Immature natural killer cell (primary cell): ENCODE results near the gene CHST3. TPM values are rescaled to one million over a fixed set of nuclear protein-coding genes. Genes with fewer than 3 reads are reported as not detected.
"Not testable (repeated sequence)": the region's sequence is repeated elsewhere in the genome, so short reads cannot be mapped to it uniquely, and the experiment has no call there.

Experiments
- DNase-seq, 3 donors: peaks; one replicate each; pipeline ENCODE4 v3.0.0; 2022; ENCODE audit warnings: mixed read lengths in 1 of 3
- H3K27ac Mint-ChIP-seq, 6 donors: one replicate each; pipeline ENCODE4 v1.8.0; 2020; ENCODE audit warnings: mixed read lengths in 6 of 6, mild to moderate bottlenecking in 5 of 6, inconsistent platforms in 4 of 6, moderate library complexity in 3 of 6
- H3K27me3 Mint-ChIP-seq, 3 donors: one replicate each; pipeline ENCODE4 v1.8.0; 2020 to 2021; ENCODE audit warnings: low read depth in 3 of 3, mild to moderate bottlenecking in 3 of 3, mixed read lengths in 3 of 3, moderate library complexity in 3 of 3, inconsistent platforms in 1 of 3
- H3K36me3 Mint-ChIP-seq, 3 donors: one replicate each; pipeline ENCODE4 v1.8.0; 2020; ENCODE audit warnings: mixed read lengths in 3 of 3, inconsistent platforms in 2 of 3, mild to moderate bottlenecking in 2 of 3
- H3K4me1 Mint-ChIP-seq, 2 donors: one replicate each; pipeline ENCODE4 v1.8.0; 2020; ENCODE audit warnings: inconsistent platforms in 2 of 2, mild to moderate bottlenecking in 2 of 2, mixed read lengths in 2 of 2, moderate library complexity in 1 of 2
- H3K4me3 Mint-ChIP-seq, 5 donors: one replicate each; pipeline ENCODE4 v1.8.0; 2020; ENCODE audit warnings: mild to moderate bottlenecking in 5 of 5, mixed read lengths in 5 of 5, inconsistent platforms in 3 of 5, moderate library complexity in 3 of 5
- H3K9me3 Mint-ChIP-seq, 6 donors: one replicate each; pipeline ENCODE4 v1.8.0; 2020; ENCODE audit warnings: mild to moderate bottlenecking in 6 of 6, mixed read lengths in 6 of 6, inconsistent platforms in 4 of 6, moderate library complexity in 3 of 6
- polyA plus RNA-seq, 3 donors: library from polyadenylated mRNA; unstranded; fragments of 300-500 nt; fragmentation: Illumina TruSeq; gene quantifications; one replicate each; pipeline ENCODE4 v1.2.3, GENCODE V29; 2021

The CHST3 gene
- polyA plus RNA-seq, 3 donors from 2014 or later: not detected

GRCh38 chr10:71962901-71963300, 1.3 kb upstream of the CHST3 start:
- no peak overlapping the region for H3K27ac Mint-ChIP-seq
- no peaks in the 10 kb centered on the region for H3K36me3 Mint-ChIP-seq
- H3K4me1 Mint-ChIP-seq: peaks cover 0 to 4% of the 10 kb centered on the region in 2 donors
- no peak overlapping the region for H3K4me3 Mint-ChIP-seq
- DNase-seq: no peak
- H3K9me3 Mint-ChIP-seq: peaks cover 0 to 2% (median 0%) of the 10 kb centered on the region in 6 donors
- peaks cover 10 to 23% (median 19%) of the 10 kb centered on the region in 3 donors for H3K27me3 Mint-ChIP-seq

GRCh38 chr10:71963351-71964097, 671 bp upstream of the CHST3 start:
- DNase-seq: no peak
- H3K4me3 Mint-ChIP-seq: no peak overlapping the region
- no peaks in the 10 kb centered on the region for H3K36me3 Mint-ChIP-seq
- H3K27ac Mint-ChIP-seq: no peak overlapping the region
- H3K9me3 Mint-ChIP-seq: peaks cover 0 to 2% (median 0%) of the 10 kb centered on the region in 6 donors
- H3K27me3 Mint-ChIP-seq: peaks cover 11 to 22% (median 21%) of the 10 kb centered on the region in 3 donors
- H3K4me1 Mint-ChIP-seq: peaks cover 0 to 4% of the 10 kb centered on the region in 2 donors

- Mint-ChIP-seq H3K27me3 (peaks cover 11 to 21% (median 18%) of the 10 kb centered on the region in 3 donors), H3K36me3 (no peaks in the 10 kb centered on the region), H3K4me1 (peaks cover 0 to 4% of the 10 kb centered on the region in 2 donors), H3K27ac (no peak overlapping the region), H3K9me3 (peaks cover 0 to 2% (median 0%) of the 10 kb centered on the region in 6 donors), H3K4me3 (no peak overlapping the region)
- DNase-seq: no peak
Observed at GRCh38 chr10:71964743-71965515, 734 bp downstream of the CHST3 start.

- Mint-ChIP-seq H3K27ac (no peak overlapping the region), H3K9me3 (peaks cover 0 to 2% (median 0%) of the 10 kb centered on the region in 6 donors), H3K4me3 (no peak overlapping the region), H3K36me3 (no peaks in the 10 kb centered on the region), H3K4me1 (peaks cover 0 to 4% of the 10 kb centered on the region in 2 donors), H3K27me3 (peaks cover 11 to 15% (median 14%) of the 10 kb centered on the region in 3 donors)
- DNase-seq: no peak
Observed at GRCh38 chr10:71965623-71966022, 1.4 kb downstream of the CHST3 start.

- Mint-ChIP-seq H3K9me3 (peaks cover 0 to 2% (median 0%) of the 10 kb centered on the region in 6 donors), H3K27ac (no peak overlapping the region), H3K4me1 (peaks cover 0 to 4% of the 10 kb centered on the region in 2 donors), H3K27me3 (peaks cover 10 to 16% (median 14%) of the 10 kb centered on the region in 3 donors), H3K4me3 (no peak overlapping the region), H3K36me3 (no peaks in the 10 kb centered on the region)
- DNase-seq: no peak
Observed at GRCh38 chr10:71966046-71967004, 2.1 kb downstream of the CHST3 start.

- H3K4me1 Mint-ChIP-seq, H3K4me3 Mint-ChIP-seq, H3K9me3 Mint-ChIP-seq, H3K36me3 Mint-ChIP-seq, DNase-seq: not testable (repeated sequence)
- Mint-ChIP-seq H3K27ac (peak overlapping the region in 1 of 6 donors; percentile 18), H3K27me3 (peaks cover 4 to 13% (median 12%) of the 10 kb centered on the region in 3 donors)
Observed at GRCh38 chr10:71967958-71968357, 3.8 kb downstream of the CHST3 start.

GRCh38 chr10:71968553-71969474, 4.6 kb downstream of the CHST3 start:
- Mint-ChIP-seq H3K27ac (no peak overlapping the region), H3K4me3 (no peak overlapping the region), H3K36me3 (no peaks in the 10 kb centered on the region), H3K27me3 (peaks cover 4 to 13% (median 10%) of the 10 kb centered on the region in 3 donors), H3K9me3 (peaks cover 0 to 2% (median 0%) of the 10 kb centered on the region in 6 donors), H3K4me1 (peaks cover 0 to 2% of the 10 kb centered on the region in 2 donors)
- no peak for DNase-seq

- H3K36me3 Mint-ChIP-seq: no peaks in the 10 kb centered on the region
- H3K27ac Mint-ChIP-seq: no peak overlapping the region
- no peak overlapping the region for H3K4me3 Mint-ChIP-seq
- peaks cover 0 to 2% of the 10 kb centered on the region in 2 donors for H3K4me1 Mint-ChIP-seq
- no peak for DNase-seq
- peaks cover 0 to 2% (median 0%) of the 10 kb centered on the region in 6 donors for H3K9me3 Mint-ChIP-seq
- peaks cover 4 to 13% (median 12%) of the 10 kb centered on the region in 3 donors for H3K27me3 Mint-ChIP-seq
Observed at GRCh38 chr10:71969929-71970328, 5.7 kb downstream of the CHST3 start.

GRCh38 chr10:71970331-71970730, 6.1 kb downstream of the CHST3 start:
- no peaks in the 10 kb centered on the region for H3K36me3 Mint-ChIP-seq
- no peaks in the 10 kb centered on the region for H3K4me1 Mint-ChIP-seq
- H3K27me3 Mint-ChIP-seq: peaks cover 4 to 12% (median 11%) of the 10 kb centered on the region in 3 donors
- H3K9me3 Mint-ChIP-seq: peaks cover 0 to 2% (median 0%) of the 10 kb centered on the region in 6 donors
- H3K4me3 Mint-ChIP-seq: no peak overlapping the region
- H3K27ac Mint-ChIP-seq: no peak overlapping the region
- no peak for DNase-seq

- Mint-ChIP-seq H3K27ac (no peak overlapping the region), H3K9me3 (peaks cover 0 to 2% (median 0%) of the 10 kb centered on the region in 6 donors), H3K36me3 (no peaks in the 10 kb centered on the region), H3K4me1 (no peaks in the 10 kb centered on the region), H3K4me3 (no peak overlapping the region), H3K27me3 (peaks cover 4 to 10% (median 9%) of the 10 kb centered on the region in 3 donors)
- DNase-seq: no peak
Observed at GRCh38 chr10:71970869-71971268, 6.7 kb downstream of the CHST3 start.

GRCh38 chr10:71971311-71971731, 7.1 kb downstream of the CHST3 start:
- Mint-ChIP-seq H3K27me3 (peaks cover 4 to 7% (median 7%) of the 10 kb centered on the region in 3 donors), H3K4me1 (no peaks in the 10 kb centered on the region), H3K27ac (no peak overlapping the region), H3K9me3 (peaks cover 0 to 2% (median 0%) of the 10 kb centered on the region in 6 donors), H3K4me3 (no peak overlapping the region), H3K36me3 (no peaks in the 10 kb centered on the region)
- DNase-seq: no peak

GRCh38 chr10:71971769-71972555, 7.8 kb downstream of the CHST3 start:
- Mint-ChIP-seq H3K36me3 (no peaks in the 10 kb centered on the region), H3K4me3 (no peak overlapping the region), H3K27me3 (peaks cover 4 to 7% (median 7%) of the 10 kb centered on the region in 3 donors), H3K4me1 (no peaks in the 10 kb centered on the region), H3K27ac (no peak overlapping the region), H3K9me3 (peaks cover 0 to 2% (median 0%) of the 10 kb centered on the region in 6 donors)
- DNase-seq: no peak
